ENCODE results near the gene SLC19A2.

DNA sequence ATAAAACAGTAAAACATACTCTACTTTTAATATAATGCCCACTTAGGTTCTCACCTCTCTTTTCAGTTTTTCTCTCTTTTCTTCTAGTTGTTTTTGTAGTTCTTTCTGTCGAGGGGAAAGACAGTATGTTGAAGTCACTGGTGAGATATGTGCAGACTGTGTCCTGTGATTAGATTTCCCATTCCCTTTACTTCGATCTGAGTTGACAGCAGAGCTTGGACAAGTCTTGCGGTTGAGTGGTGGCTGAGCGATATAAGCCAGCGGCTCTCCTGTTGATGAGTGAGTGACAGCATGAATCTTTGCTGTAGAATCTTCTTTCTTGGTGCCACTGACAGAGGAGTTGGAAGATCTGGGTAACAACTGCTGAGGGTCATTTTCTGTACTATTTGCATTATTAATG lies 64.4 kb downstream of the SLC19A2 start:
- TF ChIP-seq JUND (IDR thresholded peaks at IDR 0.05) (no peak), POLR2A (IDR thresholded peaks at IDR 0.05; ENCODE audit: borderline replicate concordance, extremely low read depth, insufficient read depth, insufficient read length) (no peak), CTCF (IDR thresholded peaks at IDR 0.05 in 2 of 3, conservative IDR thresholded peaks at IDR 0.05 in 1 of 3; ENCODE audit: borderline replicate concordance in 1 of 3, insufficient read depth in 1 of 3, low read depth in 2 of 3, low read length in 2 of 3) (no peak), EGR1 (IDR thresholded peaks at IDR 0.05; ENCODE audit: low read depth) (no peak), ATF3 (IDR thresholded peaks at IDR 0.05) (no peak), SIN3A (IDR thresholded peaks at IDR 0.05; ENCODE audit: low read depth) (no peak), RAD21 (IDR thresholded peaks at IDR 0.05; ENCODE audit: low read depth) (no peak)
